ENCODE measurements around the gene CERS6. TPM values are rescaled to one million over a fixed set of nuclear protein-coding genes. Genes with fewer than 3 reads are reported as not detected.

The CERS6 gene
- total and polyA plus RNA-seq, 4 donors = 26.6 to 81.0 (median 41.5) TPM

DNA sequence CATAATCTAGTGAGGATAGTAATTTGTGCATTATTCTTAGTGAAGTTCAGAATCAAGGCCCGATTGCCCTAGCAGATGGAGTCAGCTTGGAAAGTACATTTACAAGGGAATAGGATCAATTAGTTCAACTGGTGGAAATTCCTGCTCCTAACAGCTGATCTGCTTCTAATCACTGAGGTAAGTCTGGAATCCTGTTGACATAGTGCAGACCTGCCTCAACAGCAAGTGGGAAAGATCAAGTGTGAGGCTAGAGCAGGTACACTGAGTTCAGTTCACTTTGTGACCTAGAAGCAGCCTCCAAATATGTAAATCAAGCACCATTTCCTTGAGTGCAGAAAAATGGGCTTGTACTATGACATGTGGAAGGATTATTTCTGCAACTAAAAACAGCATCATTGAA is 235.1 kb downstream of the CERS6 start:
- DNase-seq (ENCODE audit: low read depth in 4 of 6, low spot score in 6 of 6) = no peak
- 60% methylated on average over 1 of the region's 1 CpG for WGBS (ENCODE audit: insufficient coverage)
- Histone ChIP-seq H3K27ac (ENCODE audit: low read depth, low read length) (no peak overlapping the region), H3K4me3 (ENCODE audit: low read depth, low read length) (no peak overlapping the region), H3K27me3 (ENCODE audit: control insufficient read depth, insufficient read depth, low read length) (no peaks in the 10 kb centered on the region), H3K4me1 (ENCODE audit: control insufficient read depth, insufficient read depth, low read length) (peaks cover 3% of the 10 kb centered on the region), H3K36me3 (ENCODE audit: control insufficient read depth, insufficient read depth, low read length) (no peaks in the 10 kb centered on the region), H3K9me3 (ENCODE audit: control insufficient read depth, insufficient read depth, low read length) (no peaks in the 10 kb centered on the region)

GRCh38 chr2:168692132-168692744 is 236.2 kb downstream of the CERS6 start:
- no peak overlapping the region for H3K27ac ChIP-seq (ENCODE audit: low read depth, low read length)
- no peaks in the 10 kb centered on the region for H3K27me3 ChIP-seq (ENCODE audit: control insufficient read depth, insufficient read depth, low read length)
- H3K9me3 ChIP-seq (ENCODE audit: control insufficient read depth, insufficient read depth, low read length) = no peaks in the 10 kb centered on the region
- peaks cover 3% of the 10 kb centered on the region for H3K4me1 ChIP-seq (ENCODE audit: control insufficient read depth, insufficient read depth, low read length)
- 91% methylated on average over 1 of the region's 4 CpGs for WGBS (ENCODE audit: insufficient coverage)
- no peak for DNase-seq (ENCODE audit: low read depth in 4 of 6, low spot score in 6 of 6)
- H3K4me3 ChIP-seq (ENCODE audit: low read depth, low read length) = no peak overlapping the region
- no peaks in the 10 kb centered on the region for H3K36me3 ChIP-seq (ENCODE audit: control insufficient read depth, insufficient read depth, low read length)

GRCh38 chr2:168694173-168694572 is 238.1 kb downstream of the CERS6 start:
- Histone ChIP-seq H3K4me3 (ENCODE audit: low read depth, low read length) (no peak overlapping the region), H3K9me3 (ENCODE audit: control insufficient read depth, insufficient read depth, low read length) (no peaks in the 10 kb centered on the region), H3K36me3 (ENCODE audit: control insufficient read depth, insufficient read depth, low read length) (no peaks in the 10 kb centered on the region), H3K4me1 (ENCODE audit: control insufficient read depth, insufficient read depth, low read length) (peaks cover 3% of the 10 kb centered on the region), H3K27ac (ENCODE audit: low read depth, low read length) (no peak overlapping the region), H3K27me3 (ENCODE audit: control insufficient read depth, insufficient read depth, low read length) (no peaks in the 10 kb centered on the region)
- DNase-seq (ENCODE audit: low read depth in 4 of 6, low spot score in 6 of 6) = no peak
- WGBS (ENCODE audit: insufficient coverage) = no CpG with 5 or more reads among the region's 3 CpGs

- Histone ChIP-seq H3K4me3 (ENCODE audit: low read depth, low read length) (no peak overlapping the region), H3K36me3 (ENCODE audit: control insufficient read depth, insufficient read depth, low read length) (no peaks in the 10 kb centered on the region), H3K4me1 (ENCODE audit: control insufficient read depth, insufficient read depth, low read length) (peaks cover 3% of the 10 kb centered on the region), H3K9me3 (ENCODE audit: control insufficient read depth, insufficient read depth, low read length) (no peaks in the 10 kb centered on the region), H3K27ac (ENCODE audit: low read depth, low read length) (no peak overlapping the region), H3K27me3 (ENCODE audit: control insufficient read depth, insufficient read depth, low read length) (no peaks in the 10 kb centered on the region)
- WGBS (ENCODE audit: insufficient coverage) = no CpG with 5 or more reads among the region's 6 CpGs
- DNase-seq (ENCODE audit: low read depth in 4 of 6, low spot score in 6 of 6) = no peak
Measured at GRCh38 chr2:168694866-168695265, 238.8 kb downstream of the CERS6 start.

DNA sequence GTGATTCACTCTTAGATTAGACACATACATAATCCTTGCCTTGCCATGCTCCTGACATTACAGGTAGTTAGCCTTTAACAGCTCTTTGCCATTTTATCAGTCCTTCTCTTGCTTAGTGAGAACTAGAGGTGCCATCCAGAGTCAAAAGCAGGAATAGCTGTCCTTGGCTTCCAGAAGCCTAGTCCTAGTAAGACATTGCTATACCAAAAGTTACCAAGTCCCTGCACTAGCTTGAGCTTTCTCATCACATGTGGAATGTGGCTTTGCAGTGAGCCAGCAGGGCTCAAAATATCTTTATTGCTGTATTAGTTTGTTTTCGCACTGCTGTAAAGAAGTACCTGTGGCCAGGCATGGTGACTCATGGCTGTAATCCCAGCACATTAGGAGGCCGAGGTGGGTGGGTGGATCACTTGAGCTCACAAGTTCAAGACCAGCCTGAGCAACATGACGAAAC is 241.6 kb downstream of the CERS6 start:
- H3K4me3 ChIP-seq (ENCODE audit: low read depth, low read length) = no peak overlapping the region

DNA sequence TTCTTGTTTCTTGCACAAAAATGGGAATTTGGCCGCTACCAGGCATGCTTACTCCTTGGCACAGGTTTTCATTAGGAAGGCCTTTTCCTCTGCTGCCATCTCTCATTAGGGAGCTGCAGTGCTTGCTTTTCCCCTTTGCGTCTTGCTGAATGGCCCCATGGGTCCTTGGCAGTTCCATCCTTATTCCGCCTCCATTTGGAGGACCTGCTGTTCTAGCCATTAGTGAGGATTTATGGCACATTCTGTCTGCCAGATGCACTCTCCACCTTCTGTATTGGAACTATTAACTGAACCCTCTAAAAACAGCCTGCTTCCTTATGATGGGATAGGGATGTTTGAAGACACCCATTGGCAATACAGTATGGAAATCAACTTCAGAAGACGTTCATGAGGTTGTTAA is 242.9 kb downstream of the CERS6 start:
- DNase-seq (ENCODE audit: low read depth in 4 of 6, low spot score in 6 of 6) = peak in 4 of 6 donors; percentile 35 to 88 (median 50)
- Histone ChIP-seq H3K27me3 (ENCODE audit: control insufficient read depth, insufficient read depth, low read length) (no peaks in the 10 kb centered on the region), H3K4me1 (ENCODE audit: control insufficient read depth, insufficient read depth, low read length) (peaks cover 3% of the 10 kb centered on the region), H3K36me3 (ENCODE audit: control insufficient read depth, insufficient read depth, low read length) (no peaks in the 10 kb centered on the region), H3K9me3 (ENCODE audit: control insufficient read depth, insufficient read depth, low read length) (no peaks in the 10 kb centered on the region), H3K4me3 (ENCODE audit: low read depth, low read length) (no peak overlapping the region), H3K27ac (ENCODE audit: low read depth, low read length) (no peak overlapping the region)
- 53% methylated on average over 3 of the region's 4 CpGs for WGBS (ENCODE audit: insufficient coverage)

More for the DNA sequence above, 241.6 kb downstream of the CERS6 start:
- Histone ChIP-seq H3K9me3 (ENCODE audit: control insufficient read depth, insufficient read depth, low read length) (no peaks in the 10 kb centered on the region), H3K36me3 (ENCODE audit: control insufficient read depth, insufficient read depth, low read length) (no peaks in the 10 kb centered on the region), H3K27ac (ENCODE audit: low read depth, low read length) (no peak overlapping the region), H3K4me1 (ENCODE audit: control insufficient read depth, insufficient read depth, low read length) (peaks cover 3% of the 10 kb centered on the region), H3K27me3 (ENCODE audit: control insufficient read depth, insufficient read depth, low read length) (no peaks in the 10 kb centered on the region)
- no peak for DNase-seq (ENCODE audit: low read depth in 4 of 6, low spot score in 6 of 6)
- WGBS (ENCODE audit: insufficient coverage) = 100% methylated on average over 1 of the region's 3 CpGs

DNA sequence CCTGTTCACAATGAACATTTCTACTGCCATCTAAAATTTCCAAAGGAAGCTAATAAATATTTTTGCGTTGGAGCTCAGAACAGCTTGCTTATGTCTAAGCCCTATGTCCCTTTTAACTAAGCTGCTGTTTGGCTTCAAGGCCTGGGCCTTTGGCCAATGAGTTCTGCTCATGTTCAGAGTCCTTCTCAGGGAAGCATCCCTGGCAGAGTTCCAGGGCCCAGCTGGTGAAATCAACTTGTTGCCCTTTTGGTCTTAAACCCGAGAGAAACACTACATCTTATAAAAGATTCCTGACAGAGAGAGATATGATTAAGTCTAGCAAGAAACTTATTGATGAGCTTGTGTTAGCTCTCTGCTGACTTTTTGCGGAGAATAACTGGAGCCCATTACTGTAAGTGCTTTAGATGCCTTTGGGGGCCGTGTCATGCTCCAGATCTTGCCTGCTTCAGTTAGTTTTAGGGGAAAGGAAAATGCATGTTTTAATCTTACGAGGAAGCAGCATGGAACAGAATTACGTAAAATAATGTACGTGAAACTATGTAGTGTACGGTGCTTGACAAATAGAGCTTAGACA is 243.9 kb downstream of the CERS6 start:
- Histone ChIP-seq H3K27ac (ENCODE audit: low read depth, low read length) (no peak overlapping the region), H3K27me3 (ENCODE audit: control insufficient read depth, insufficient read depth, low read length) (no peaks in the 10 kb centered on the region), H3K36me3 (ENCODE audit: control insufficient read depth, insufficient read depth, low read length) (no peaks in the 10 kb centered on the region), H3K4me1 (ENCODE audit: control insufficient read depth, insufficient read depth, low read length) (peaks cover 6% of the 10 kb centered on the region), H3K9me3 (ENCODE audit: control insufficient read depth, insufficient read depth, low read length) (no peaks in the 10 kb centered on the region), H3K4me3 (ENCODE audit: low read depth, low read length) (no peak overlapping the region)
- peak in 5 of 6 donors; percentile 35 to 86 (median 61) for DNase-seq (ENCODE audit: low read depth in 4 of 6, low spot score in 6 of 6)
- WGBS (ENCODE audit: insufficient coverage) = 52% methylated on average over 4 of the region's 8 CpGs

- H3K4me1 ChIP-seq (ENCODE audit: control insufficient read depth, insufficient read depth, low read length) = peaks cover 6% of the 10 kb centered on the region
- H3K36me3 ChIP-seq (ENCODE audit: control insufficient read depth, insufficient read depth, low read length) = no peaks in the 10 kb centered on the region
- no peaks in the 10 kb centered on the region for H3K9me3 ChIP-seq (ENCODE audit: control insufficient read depth, insufficient read depth, low read length)
- 55% methylated on average over 3 of the region's 5 CpGs for WGBS (ENCODE audit: insufficient coverage)
- no peak overlapping the region for H3K4me3 ChIP-seq (ENCODE audit: low read depth, low read length)
- no peak overlapping the region for H3K27ac ChIP-seq (ENCODE audit: low read depth, low read length)
- peak in 1 of 6 donors; percentile 46 for DNase-seq (ENCODE audit: low read depth in 4 of 6, low spot score in 6 of 6)
- no peaks in the 10 kb centered on the region for H3K27me3 ChIP-seq (ENCODE audit: control insufficient read depth, insufficient read depth, low read length)
Measured at GRCh38 chr2:168700615-168701245, 244.7 kb downstream of the CERS6 start.

GRCh38 chr2:168702579-168702978 is 246.5 kb downstream of the CERS6 start:
- Histone ChIP-seq H3K9me3 (ENCODE audit: control insufficient read depth, insufficient read depth, low read length) (no peaks in the 10 kb centered on the region), H3K27me3 (ENCODE audit: control insufficient read depth, insufficient read depth, low read length) (no peaks in the 10 kb centered on the region), H3K4me1 (ENCODE audit: control insufficient read depth, insufficient read depth, low read length) (peaks cover 6% of the 10 kb centered on the region), H3K4me3 (ENCODE audit: low read depth, low read length) (no peak overlapping the region), H3K36me3 (ENCODE audit: control insufficient read depth, insufficient read depth, low read length) (no peaks in the 10 kb centered on the region), H3K27ac (ENCODE audit: low read depth, low read length) (no peak overlapping the region)
- no CpG with 5 or more reads among the region's 2 CpGs for WGBS (ENCODE audit: insufficient coverage)
- DNase-seq (ENCODE audit: low read depth in 4 of 6, low spot score in 6 of 6) = no peak

DNA sequence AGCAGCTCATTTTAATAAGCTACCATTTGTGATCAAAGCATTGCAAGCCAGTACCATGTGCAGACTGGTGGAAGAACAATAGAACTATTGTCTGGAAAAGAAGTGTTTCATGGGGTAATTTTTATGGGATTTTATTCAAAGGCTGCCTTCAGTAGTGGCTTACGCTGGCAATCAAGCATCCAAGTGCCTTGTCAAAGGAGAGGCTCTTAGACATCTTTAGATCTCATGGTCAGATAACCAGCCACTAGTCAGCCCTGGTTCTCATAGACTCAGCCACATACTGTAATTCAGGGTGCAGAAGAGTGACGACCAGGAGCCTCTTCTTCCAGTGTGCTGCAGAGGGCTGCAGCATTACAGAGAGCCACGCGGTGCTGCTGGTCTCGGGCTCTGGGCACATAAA is 247.9 kb downstream of the CERS6 start:
- H3K9me3 ChIP-seq (ENCODE audit: control insufficient read depth, insufficient read depth, low read length) = no peaks in the 10 kb centered on the region
- H3K4me3 ChIP-seq (ENCODE audit: low read depth, low read length) = no peak overlapping the region
- H3K4me1 ChIP-seq (ENCODE audit: control insufficient read depth, insufficient read depth, low read length) = peaks cover 4% of the 10 kb centered on the region
- WGBS (ENCODE audit: insufficient coverage) = 86% methylated on average over 5 of the region's 5 CpGs
- DNase-seq (ENCODE audit: low read depth in 4 of 6, low spot score in 6 of 6) = no peak
- H3K27ac ChIP-seq (ENCODE audit: low read depth, low read length) = no peak overlapping the region
- H3K36me3 ChIP-seq (ENCODE audit: control insufficient read depth, insufficient read depth, low read length) = no peaks in the 10 kb centered on the region
- no peaks in the 10 kb centered on the region for H3K27me3 ChIP-seq (ENCODE audit: control insufficient read depth, insufficient read depth, low read length)

Measured in spinal cord (tissue), 10 donors.